ENCODE results near the gene NACA.

NACA gene

DNA sequence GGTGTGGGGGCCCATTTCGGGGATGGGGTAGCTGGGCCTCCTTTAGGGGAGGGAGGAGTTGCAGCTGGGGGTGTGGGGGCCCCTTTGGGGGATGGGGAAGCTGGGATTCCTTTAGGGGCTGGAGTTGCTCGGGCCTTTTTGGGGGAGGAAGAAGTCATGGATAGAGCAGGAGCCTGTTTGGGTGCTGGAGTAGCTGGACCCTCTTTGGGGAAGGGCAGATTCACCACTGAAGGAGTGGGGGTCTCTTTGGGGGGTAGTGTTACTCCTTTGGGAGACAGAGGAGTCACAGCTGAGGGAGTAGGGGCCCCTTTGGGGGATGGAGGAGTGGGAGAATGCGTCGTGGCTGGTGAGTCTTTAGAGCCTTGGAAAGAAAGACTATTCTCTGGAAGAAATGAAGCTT is 6.5 kb downstream of the NACA start:
- DNase-seq (ENCODE audit: low read depth), result no peak
- TF ChIP-seq, protein P1, sequence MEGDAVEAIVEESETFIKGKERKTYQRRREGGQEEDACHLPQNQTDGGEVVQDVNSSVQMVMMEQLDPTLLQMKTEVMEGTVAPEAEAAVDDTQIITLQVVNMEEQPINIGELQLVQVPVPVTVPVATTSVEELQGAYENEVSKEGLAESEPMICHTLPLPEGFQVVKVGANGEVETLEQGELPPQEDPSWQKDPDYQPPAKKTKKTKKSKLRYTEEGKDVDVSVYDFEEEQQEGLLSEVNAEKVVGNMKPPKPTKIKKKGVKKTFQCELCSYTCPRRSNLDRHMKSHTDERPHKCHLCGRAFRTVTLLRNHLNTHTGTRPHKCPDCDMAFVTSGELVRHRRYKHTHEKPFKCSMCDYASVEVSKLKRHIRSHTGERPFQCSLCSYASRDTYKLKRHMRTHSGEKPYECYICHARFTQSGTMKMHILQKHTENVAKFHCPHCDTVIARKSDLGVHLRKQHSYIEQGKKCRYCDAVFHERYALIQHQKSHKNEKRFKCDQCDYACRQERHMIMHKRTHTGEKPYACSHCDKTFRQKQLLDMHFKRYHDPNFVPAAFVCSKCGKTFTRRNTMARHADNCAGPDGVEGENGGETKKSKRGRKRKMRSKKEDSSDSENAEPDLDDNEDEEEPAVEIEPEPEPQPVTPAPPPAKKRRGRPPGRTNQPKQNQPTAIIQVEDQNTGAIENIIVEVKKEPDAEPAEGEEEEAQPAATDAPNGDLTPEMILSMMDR (IDR thresholded peaks at IDR 0.05; ENCODE audit: insufficient read depth, low read depth, low read length, missing control alignments), result no peak
- H3K4me3 ChIP-seq (ENCODE audit: low read length), result no peak overlapping the region

DNA sequence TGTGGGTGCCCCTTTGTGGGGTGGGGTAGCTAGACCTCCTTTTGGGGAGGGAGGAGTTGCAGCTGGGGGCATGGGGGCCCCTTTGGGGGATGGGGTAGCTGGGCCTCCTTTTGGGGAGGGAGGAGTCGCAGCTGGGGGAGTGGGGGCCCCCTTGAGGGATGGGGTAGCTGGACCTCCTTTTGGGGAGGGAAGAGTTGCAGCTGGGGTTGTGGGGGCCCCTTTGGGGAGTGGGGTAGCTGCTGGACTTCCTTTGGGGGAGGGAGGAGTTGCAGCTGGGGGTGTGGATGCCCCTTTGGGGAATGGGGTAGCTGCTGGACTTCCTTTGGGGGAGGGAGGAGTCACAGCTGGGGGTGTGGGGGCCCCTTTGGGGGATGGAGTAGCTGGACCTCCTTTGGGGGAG is 7.0 kb downstream of the NACA start:
- no peak for DNase-seq (ENCODE audit: low read depth)
- no peak overlapping the region for H3K4me3 ChIP-seq (ENCODE audit: low read length)
- TF ChIP-seq, protein P1 (IDR thresholded peaks at IDR 0.05; ENCODE audit: insufficient read depth, low read depth, low read length, missing control alignments), result no peak

- TF ChIP-seq, protein P1 (IDR thresholded peaks at IDR 0.05; ENCODE audit: insufficient read depth, low read depth, low read length, missing control alignments), result no peak
- DNase-seq (ENCODE audit: low read depth), result no peak
- no peak overlapping the region for H3K4me3 ChIP-seq (ENCODE audit: low read length)
Observed at GRCh38 chr12:56716933-56717880, 7.9 kb downstream of the NACA start.

DNA sequence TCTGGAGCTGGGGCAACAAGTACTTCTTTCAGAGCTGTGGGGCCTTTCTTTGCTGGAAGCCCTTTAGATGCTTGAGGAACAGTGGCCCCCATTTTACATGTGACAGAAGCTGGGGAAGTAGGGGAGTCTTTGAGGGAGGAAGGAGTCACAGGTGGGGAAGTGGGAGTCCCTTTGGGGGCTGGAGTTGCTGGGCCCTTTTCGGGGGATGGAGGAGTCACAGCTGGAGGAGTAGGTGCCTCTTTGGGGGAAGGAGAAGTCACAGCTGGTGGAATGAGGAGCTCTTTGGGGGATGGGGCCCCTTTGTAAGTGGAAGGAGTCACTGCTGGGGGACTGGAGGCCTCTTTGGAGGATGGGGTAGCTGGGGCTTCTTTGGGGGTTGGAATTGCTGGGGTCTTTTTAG is 8.6 kb downstream of the NACA start:
- DNase-seq (ENCODE audit: low read depth), result no peak
- no peak overlapping the region for H3K4me3 ChIP-seq (ENCODE audit: low read length)
- TF ChIP-seq, protein P1 (IDR thresholded peaks at IDR 0.05; ENCODE audit: insufficient read depth, low read depth, low read length, missing control alignments), result no peak

- TF ChIP-seq, protein P1 (IDR thresholded peaks at IDR 0.05; ENCODE audit: insufficient read depth, low read depth, low read length, missing control alignments), result no peak
- H3K4me3 ChIP-seq (ENCODE audit: low read length), result no peak overlapping the region
Observed at GRCh38 chr12:56715798-56716197, 9.3 kb downstream of the NACA start.

GRCh38 chr12:56714431-56714929 is 10.6 kb downstream of the NACA start:
- DNase-seq (ENCODE audit: low read depth), result peak; percentile 66
- TF ChIP-seq, protein P1 (IDR thresholded peaks at IDR 0.05; ENCODE audit: insufficient read depth, low read depth, low read length, missing control alignments), result no peak

More at GRCh38 chr12:56715798-56716197, 9.3 kb downstream of the NACA start:
- DNase-seq (ENCODE audit: low read depth), result no peak

More at GRCh38 chr12:56714431-56714929, 10.6 kb downstream of the NACA start:
- no peak overlapping the region for H3K4me3 ChIP-seq (ENCODE audit: low read length)
